NCI-H510A (cell line): ENCODE measurements around the gene SLC2A1.

Source experiments
- DNase-seq: peaks from one replicate; lab custom pipeline; 2025; lab: John Stamatoyannopoulos, UW

Gene SLC2A1

DNA sequence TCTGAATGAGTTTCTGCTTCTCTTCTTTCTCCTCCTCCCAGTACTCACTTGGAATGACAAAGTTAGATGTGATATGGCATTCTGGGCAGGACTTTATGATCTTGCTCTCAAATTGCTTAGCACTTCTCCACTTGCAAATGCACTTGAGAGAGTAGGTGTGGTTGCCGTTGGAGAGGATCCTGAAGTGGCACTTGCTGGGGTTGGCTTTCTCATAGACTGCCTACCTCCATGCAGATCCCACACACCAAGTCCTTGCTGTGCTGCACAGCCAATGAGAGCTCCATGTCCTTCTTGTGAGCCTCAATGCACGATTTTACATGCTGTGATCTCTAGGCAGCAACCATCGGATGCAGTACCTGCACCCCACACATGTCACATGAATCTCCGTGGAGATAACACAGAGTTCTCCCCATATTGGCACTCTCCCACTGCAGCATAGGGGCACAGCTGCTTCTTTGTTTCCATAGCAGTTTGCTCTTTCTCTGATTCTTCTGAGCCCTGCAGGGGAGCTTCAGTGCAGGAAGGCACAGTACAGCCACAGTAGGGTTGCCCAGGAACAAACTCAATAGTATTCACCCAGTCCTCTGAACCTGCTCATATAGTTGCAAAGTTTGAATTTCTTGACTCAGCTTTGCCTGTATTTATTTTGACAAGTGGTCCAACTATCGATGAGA lies 67.1 kb downstream of the SLC2A1 start:
- peak; percentile 66 for DNase-seq

DNA sequence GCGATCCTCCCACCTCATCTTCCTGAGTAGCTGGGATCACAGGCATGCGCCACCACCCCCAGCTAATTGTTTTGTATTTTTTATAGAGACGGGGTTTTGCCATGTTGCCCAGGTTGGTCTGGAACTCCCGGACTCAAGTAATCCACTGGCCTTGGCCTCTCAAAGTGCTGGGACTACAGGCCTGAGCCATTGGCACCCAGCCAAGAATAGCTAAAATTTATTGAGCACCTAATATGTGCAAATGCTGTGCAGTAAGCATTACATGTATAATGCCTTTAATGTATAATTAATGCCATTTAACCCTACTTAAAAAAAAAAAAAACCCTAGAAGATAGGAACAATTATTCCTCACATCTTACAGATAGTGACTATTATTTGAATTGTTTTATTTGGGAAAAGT lies 69.4 kb downstream of the SLC2A1 start:
- DNase-seq: no peak

GRCh38 chr1:42888013-42888633 lies 70.5 kb downstream of the SLC2A1 start:
- no peak for DNase-seq

DNA sequence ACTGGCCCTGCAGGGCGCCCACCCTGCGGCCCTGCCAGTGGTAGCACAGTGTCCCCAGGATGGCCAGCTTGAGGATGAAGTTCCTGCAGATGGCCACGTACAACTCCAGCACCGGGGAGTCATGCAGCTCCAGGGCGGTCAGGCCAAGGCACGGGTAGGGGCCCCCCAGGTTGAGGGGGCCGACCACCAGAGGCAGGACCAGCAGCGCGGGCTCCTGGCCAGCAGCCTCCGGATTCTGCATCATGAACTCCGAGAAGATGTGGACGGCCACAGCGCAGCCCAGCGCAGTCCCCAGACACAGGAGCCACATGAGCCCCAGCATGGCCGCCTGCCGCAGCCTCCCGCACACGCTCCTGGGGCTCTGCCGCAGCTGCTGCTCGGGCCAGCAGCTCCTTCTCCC lies 71.3 kb downstream of the SLC2A1 start:
- DNase-seq: no peak

- peak; percentile 31 for DNase-seq
Observed at GRCh38 chr1:42886800-42887199, 71.9 kb downstream of the SLC2A1 start.

GRCh38 chr1:42886046-42886739 lies 72.5 kb downstream of the SLC2A1 start:
- DNase-seq: no peak

- DNase-seq: no peak
Observed at GRCh38 chr1:42880384-42880783, 78.3 kb downstream of the SLC2A1 start.

DNA sequence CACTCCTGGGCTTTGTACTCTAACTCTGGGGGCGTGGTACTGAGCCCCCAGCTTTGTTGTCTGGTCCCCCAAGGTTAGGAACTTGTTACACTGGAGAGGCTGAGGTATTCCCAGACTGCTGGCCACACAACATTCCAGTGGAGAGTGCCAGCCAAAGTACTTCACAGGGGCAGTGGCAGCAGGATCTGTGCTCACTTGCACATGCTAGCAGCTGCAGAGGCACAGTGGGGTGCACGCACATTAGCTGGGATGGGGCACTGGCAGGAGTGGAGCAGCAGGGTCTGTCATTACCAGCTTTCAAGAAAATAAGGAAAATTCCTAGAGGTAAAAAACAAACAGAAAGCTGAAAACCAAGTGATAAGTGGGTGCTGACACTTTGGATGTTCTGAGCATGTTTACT lies 81.3 kb downstream of the SLC2A1 start:
- DNase-seq: no peak

- no peak for DNase-seq
Observed at GRCh38 chr1:42876009-42876408, 82.7 kb downstream of the SLC2A1 start.
